ENCODE data around the gene ZNF25.
A peak's percentile ranks its signal among the peaks of the same experiment; 100 is the strongest.
"Not testable (repeated sequence)": the region's sequence is repeated elsewhere in the genome, so short reads cannot be mapped to it uniquely, and the experiment has no call there.

ZNF25 gene

DNA sequence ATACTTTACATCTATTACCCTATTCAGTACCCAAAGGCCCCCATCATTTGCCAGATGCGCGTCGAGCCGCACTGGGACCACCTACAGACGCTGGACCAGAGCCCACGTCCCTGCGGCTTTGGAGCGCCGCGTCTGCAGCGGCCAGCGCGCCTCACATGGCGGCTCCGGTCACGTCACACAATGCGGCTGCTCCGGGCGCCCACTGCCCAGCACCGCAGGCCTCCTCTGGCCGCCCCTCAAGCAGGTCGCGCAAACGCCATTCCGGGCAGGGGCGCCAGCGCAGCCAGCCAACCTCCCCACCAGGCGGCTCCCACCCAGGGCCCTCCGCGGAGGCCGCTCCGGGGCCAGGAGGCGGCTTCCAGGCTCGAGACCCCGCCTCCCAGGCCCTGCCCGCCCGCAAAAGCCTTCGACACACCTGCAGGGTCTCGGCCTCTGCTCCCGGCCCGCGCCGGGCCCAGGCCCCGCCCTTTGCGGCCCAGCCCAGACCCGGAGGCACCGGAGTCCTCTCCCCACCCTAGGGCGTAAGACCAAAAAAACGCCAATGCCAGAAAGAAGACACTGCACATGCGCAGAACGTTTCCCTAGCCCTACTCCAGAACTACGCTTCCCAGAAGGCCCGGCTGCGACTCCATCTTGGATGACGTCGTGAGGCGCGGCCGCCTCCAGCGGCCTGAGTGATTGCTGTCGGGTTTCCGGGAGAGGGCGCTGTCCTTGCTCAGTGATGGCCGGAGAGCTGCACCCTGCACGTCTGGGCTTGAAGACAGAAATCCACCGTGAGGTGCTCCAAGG is at the start of gene ZNF25:
TSS of gene ZNF25 (minus strand) at position 557 of the 789 bp plus-strand sequence. CDS start 4,925 bp downstream, outside the sequence.
- peak; percentile 76 for DNase-seq

DNA sequence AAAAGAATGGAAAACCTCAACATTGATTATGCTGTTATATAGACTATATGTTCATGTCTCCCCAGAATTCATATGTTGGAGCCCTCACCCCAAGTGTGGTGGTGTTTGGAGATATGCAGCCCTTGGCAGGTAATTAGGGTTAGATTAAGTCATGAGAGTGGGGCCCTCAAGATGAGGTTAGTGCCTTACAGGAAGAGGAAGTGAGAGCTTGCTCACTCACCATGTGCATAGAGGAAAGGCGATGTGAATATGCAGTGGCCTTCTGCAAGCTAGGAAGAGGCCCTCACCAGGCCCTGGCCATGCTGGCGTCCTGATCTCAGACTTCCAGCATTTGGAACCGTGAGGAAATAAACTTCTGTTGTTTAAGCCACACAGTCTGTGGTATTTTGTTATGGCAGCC is 48.8 kb upstream of the ZNF25 start:
- DNase-seq, result peak; percentile 11

DNA sequence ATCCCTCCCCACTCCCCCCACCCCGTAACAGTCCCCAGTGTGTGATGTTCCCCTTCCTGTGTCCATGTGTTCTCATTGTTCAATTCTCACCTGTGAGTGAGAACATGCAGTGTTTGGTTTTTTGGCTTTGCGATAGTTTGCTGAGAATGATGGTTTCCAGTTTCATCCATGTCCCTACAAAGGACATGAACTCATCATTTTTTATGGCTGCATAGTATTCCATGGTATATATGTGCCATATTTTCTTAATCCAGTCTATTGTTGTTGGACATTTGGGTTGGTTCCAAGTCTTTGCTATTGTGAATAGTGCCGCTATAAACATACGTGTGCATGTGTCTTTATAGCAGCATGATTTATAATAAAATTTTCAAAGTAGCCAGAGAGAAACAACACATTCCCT is 42.7 kb upstream of the ZNF25 start:
- not testable (repeated sequence) for DNase-seq

DNA sequence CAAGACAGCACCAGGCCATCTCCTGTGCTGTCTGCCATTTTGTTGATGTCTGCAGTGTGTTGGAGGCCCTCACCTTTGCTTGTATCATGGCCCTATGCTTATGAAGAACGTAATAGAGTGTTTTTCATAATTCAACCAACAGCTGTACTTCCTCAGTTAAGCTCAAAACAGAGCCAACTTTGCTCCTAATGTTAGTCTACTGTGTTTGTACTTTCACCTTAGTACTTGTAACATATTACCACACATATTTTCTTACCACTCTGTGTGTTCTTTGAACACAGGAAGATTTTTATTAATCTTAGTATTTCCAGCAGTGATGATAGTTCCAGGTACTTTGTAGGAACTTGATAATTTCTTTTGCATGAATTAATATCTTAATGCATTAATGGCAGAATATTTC is 39.9 kb upstream of the ZNF25 start:
- DNase-seq, result no peak

DNA sequence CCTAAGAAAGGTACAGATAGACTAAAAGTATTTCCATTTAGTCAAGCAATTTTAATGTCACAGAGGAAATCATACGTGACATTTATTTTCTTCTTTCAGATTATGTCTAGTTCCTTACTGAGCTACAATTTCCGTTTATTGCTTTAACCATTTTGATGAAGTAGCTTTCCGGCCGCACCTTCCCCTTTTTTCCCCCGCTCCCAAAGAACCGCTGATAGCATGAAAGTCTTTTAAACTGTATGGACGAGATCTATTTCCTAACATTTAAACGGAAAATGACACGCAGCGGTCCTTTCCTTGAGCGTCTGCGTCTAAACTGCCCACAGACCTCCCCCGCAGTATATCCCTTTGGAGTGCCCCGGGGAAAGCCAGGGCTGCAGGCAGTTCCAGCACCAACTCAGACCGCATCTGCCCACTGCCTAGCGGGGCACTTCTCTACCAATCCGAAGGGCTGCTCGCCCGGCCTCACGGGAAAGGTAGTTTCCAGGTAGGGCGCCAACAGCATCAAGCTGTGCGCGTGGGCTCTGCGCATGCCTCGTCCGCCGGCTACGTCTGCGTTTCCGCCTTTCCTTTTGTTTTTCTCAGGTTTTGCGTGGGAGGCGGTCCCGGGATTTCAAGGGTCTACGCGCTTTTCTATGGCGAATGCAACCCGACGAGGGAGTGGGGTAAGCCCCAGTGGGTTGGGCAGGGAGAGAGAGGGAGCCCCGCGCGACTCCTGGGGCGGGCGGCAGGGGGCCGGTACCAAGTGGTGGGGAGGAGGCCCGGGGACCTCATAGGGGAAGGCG is 33.9 kb upstream of the ZNF25 start, which contains the start of gene ZNF33A:
TSS of gene ZNF33A (plus strand) at position 557 of the 785 bp plus-strand sequence. CDS start 1,667 bp downstream, outside the sequence.
- DNase-seq, result peak; percentile 57

DNA sequence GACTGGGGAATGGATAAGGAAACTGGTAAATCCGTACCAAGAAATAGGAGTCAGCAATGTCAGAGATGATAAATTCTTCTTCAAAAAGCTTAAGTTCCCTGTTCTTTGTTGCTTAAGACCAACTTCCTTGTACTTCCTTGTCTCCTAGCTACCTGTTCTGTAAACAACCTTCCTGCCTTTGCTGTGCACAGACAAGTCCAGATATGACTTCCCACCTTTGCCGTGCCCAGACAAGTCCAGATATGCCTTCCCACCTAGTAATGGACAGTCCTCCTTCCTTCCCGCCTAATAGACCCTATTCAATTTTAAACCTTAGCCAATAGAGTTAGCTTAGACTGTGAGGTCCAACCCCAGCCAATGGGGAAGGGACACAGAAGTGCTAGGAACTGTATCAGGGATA is 31.5 kb upstream of the ZNF25 start:
- no peak for DNase-seq

DNA sequence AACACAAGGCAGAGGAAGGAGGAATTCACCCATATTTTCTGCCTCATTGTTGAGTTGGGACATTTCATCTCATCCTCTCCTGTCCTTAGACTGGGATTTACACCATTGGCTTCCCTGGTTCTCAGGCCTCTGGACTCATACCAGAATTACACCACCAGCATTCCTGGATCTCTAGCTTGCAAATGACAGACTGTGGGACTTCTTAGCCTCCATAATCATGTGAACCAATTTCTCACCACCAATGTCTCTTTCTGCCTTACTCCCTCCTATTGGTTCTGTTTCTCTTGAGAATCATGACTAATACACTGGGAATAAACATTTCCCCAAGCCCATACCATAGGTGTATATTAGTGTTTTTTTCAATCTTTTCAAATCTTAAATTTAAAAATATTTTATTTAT is 31.1 kb upstream of the ZNF25 start:
- no peak for DNase-seq

DNA sequence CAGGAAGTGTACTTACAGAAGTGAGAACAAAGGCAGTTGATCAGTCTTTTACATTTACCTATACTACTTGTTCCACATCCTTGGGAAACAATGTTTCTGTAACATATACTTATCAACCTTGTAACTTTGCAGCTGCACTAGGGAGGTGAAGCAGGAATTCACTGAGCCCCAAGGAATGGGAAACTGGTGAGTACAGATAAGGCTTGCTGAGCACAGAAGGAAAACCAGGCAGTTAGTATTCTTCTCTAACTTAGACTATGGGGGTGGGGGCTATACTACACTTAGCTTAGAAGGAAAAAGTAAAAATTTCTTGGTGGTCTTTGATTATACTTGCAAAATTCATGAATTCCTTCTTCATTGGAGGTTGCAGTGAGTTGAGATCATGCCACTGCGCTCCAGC is 27.1 kb upstream of the ZNF25 start:
- DNase-seq, result no peak

DNA sequence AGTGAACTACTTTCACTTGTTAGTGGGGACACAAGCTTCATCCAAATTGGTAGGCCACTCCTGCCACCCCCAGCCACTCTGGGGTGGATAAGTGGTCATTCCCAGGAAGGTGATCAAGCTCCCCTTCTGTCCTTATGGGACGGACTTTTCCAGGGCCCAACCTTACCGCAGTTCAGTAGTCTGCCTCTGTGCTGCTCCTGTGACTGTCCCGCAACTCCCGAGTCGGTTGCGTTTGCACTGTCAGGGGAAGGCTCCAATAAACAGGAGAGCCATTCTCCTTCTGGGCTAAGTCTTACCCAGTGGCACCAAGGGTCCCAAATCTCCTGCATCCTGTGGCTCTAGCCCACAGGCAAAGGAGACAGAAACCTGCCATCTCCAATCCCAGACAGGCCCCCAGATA is 26.6 kb upstream of the ZNF25 start:
- no peak for DNase-seq

DNA sequence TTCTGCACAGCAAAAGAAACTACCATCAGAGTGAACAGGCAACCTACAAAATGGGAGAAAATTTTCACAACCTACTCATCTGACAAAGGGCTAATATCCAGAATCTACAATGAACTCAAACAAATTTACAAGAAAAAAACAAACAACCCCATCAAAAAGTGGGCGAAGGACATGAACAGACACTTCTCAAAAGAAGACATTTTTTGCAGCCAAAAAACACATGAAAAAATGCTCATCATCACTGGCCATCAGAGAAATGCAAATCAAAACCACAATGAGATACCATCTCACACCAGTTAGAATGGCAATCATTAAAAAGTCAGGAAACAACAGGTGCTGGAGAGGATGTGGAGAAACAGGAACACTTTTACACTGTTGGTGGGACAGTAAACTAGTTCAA is 24.0 kb upstream of the ZNF25 start:
- DNase-seq, result not testable (repeated sequence)

DNA sequence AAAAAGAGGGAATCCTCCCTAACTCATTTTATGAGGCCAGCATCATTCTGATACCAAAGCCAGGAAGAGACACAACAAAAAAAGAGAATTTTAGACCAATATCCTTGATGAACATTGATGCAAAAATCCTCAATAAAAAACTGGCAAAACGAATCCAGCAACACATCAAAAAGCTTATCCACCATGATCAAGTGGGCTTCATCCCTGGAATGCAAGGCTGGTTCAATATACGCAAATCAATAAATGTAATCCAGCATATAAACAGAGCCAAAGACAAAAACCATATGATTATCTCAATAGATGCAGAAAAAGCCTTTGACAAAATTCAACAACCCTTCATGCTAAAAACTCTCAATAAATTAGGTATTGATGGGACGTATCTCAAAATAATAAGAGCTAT is 22.5 kb upstream of the ZNF25 start:
- DNase-seq, result not testable (repeated sequence)

DNA sequence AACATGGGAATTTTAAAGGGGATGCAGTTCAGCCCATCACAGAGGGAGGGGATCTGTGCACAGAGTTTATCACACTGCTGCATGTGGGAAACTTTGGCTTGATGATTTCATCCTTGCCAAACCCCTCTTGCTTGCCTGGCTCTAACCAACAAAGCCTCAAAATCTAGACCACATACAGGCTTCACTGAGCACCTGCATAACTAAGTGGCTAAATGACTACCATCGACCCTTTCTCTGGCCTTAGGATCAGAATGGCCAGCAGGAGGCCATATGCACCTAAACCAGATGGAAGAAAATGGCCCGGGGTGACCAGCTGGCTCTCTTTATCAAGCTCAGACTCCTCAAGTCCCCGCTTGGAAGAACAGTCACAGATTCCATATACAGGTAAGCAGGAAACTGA is 15.6 kb upstream of the ZNF25 start:
- DNase-seq, result no peak

DNA sequence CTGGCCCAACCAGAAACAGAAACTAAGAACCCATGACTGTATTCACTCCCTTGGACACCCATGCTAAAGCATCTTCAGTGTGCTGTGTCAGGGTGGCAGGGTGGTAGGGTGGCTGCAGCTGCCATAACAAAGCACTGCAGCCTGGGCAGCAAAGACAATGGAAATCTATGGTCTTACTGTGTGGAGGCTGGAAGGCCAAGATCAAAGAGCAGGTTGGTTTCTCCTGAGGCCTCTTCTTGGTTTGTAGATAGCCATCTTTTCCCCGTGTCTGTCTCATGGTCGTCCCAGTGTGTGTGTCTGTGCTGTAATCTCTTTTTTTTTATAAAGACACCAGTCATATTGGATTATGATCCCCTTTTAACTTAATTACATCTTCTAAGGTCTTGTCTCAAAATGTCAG is 15.2 kb upstream of the ZNF25 start:
- no peak for DNase-seq

DNA sequence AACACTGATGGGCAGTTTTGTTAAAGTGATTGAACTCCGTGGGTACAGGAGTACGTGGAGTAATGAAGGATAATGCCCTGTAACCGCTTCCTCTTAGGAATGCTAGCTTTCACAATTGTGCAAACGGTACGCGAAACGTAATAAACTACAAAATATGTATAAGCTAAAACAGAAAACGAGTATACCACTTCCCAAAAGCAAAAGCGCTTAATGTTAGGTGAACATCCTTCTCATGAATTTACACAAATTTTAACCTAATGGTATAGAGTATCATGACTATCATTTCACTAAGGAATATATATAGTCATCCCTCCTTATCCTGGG is 395 bp upstream of the ZNF25 start:
- no peak for DNase-seq

DNA sequence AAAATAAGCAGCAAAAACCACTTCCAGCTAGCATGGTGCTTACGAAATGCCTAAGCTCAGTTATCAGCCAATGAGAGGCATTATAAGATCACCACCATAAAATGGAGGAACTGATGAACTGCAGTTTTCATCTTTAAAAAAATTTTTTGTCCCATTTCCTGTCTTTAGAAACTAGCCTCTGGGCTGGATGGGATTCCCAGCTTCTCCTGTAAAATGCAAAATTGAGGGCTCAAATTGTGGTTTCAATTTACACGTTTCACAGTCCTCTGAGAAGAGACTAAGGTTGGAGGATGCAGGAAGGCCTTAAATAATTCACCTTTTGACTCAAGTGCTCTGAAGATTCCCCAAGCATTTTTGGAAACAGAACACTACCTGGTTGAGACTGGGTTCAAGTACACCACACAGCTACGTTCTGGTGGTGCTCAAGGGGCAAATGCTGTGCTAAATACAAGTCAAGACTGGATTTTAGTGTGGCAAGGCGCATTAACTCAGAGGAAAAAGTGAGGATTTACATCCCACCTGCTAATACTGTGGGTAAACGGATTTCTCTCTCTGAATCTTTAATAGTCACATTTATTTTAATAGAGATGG is 951 bp downstream of the ZNF25 start:
- DNase-seq, result no peak

DNA sequence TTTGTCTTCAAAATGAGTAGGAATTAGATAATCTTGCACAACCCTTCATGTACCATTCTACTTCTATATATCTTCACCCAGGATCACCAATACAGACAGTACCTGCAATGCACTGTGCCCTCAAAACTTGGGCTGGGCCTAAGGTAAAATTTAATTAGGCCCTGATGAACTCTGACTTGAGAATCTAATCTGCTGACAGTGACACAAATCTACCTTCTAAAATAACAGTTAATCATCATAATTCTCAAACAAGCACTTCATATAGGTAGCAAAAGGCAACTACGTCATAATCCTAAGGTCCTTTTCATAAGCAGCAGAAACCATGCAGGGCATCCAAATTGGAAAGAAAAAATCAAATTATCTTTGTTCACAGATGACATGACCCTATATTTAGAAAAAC is 4.1 kb downstream of the ZNF25 start:
- DNase-seq, result no peak

DNA sequence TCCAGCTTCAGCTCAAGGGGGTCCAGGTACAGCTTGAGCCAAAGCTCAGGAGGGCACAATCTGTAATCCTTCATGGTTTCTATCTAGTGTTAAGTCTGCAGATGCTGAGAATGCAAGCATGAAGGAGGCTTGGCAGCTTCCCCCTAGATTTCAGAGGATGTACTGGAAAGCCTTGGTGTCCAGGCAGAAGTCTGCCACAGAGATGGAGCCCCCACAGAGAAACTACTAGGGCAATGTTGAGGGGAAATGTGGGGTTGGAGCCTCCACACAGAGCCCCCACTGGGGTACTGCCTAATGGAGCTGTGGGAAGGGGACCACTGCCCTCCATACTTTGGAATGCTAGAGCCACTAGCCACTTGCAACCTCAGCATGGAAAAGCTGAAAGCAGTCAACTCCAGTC is 11.4 kb downstream of the ZNF25 start:
- DNase-seq, result no peak

DNA sequence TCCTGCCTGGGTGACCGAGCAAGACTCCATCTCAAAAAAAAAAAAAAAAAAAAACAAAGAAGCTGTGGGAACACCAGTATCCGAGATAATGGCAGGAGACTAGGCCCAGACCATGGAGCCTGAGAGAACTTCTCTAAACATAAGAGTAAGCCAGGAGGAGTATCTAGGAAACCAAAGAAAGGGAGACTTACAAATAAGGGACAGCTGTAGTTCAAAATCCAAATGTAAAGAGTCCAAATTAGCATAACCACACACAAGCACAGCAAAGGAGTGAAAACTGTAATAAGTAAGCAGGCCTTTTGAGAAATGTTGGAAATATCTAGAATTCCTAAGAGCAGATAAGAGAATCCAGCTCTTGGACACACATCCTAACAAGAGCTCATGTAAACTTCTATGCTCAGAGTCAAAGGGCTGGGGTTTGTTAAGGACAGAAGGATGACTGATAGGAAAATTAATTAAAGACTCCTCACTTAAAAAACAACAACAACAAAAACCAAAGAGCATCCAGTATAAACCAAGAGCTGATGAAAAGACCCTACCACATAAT is 15.8 kb downstream of the ZNF25 start:
- DNase-seq, result no peak

DNA sequence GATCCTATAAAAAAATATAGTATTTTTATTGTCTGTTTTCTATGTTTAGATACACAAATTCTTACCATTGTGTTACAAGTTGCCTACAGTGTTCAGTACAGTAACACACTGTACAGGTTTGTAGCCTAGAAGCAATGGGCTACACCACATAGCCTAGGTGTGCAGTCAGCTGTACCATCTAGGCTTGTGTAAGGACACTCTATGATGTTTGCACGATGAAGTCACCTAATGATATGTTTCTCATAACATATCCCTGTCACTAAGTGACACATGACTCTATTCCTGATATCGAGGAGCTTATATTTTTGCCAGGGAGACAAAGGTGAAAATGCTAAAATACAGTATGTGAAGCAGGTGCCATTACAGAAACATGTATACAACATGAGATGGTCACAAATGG is 18.6 kb downstream of the ZNF25 start:
- DNase-seq, result no peak

DNA sequence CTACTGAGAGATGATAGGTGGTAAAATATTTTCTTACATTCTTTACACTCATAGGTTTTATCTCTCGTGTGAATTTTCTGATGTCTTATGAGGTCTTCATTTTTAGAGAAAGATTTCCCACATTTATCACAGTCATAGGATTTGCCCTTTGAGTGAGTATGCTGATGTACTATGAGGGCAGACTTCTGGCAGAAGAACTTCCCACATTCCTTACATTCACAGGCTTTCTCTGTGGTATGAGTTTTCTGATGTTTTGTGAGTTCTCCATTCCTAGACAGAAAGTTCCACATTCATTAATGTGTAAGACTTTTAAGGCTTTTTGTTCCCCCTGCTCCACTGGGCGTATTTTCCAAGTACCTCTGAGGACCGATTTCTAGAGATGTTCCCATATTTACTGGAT is 23.5 kb downstream of the ZNF25 start:
- DNase-seq, result no peak

DNA sequence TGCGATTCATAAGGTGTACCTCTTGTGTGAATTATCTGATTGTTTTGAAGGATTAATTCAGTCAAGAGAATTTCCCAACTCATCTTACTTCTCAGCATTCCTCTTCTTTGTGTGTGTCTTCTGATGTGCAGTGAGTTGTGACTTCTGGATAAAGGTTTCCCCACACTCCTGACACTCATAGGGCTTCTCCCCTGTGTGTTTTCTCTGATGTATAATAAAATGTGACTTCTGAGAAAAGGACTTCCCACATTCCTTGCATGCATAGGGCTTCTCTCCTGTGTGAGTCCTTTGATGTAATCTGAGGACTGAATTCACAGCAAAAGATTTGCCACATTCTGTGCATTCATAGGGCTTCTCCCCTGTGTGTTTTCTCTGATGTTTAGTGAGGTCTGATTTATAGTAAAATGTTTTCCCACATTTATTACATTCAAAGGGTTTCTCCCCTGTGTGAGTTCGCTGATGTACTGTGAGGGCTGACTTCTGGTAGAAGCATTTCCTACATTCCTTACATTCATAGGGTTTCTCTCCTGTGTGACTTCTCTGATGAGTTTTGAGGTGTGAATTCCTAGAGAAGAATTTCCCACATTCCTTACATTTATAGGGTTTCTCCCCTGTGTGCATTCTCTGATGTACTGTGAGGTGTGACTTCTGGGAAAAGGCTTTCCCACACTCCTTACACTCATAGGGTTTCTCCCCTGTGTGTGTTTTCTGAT is 24.2 kb downstream of the ZNF25 start:
- no peak for DNase-seq

DNA sequence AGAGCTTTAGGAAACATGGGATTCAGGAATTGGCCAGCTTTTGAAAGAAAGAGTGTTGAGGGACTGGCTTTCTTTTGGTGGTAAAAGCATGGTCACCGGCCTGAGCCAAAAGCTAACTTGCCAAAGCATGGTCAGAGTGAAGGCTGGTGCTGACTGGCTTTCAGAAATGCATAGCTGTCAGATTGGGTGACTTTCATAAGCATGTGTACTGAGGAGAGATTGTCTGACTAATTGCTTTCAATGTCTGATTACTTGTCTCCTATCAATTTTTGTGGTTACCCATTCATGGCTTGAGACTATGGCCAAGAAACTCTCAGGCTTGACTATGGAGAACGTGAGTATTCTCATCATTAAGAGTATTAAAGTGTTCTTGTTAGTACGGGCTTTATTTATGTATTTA is 28.2 kb downstream of the ZNF25 start:
- DNase-seq, result no peak

DNA sequence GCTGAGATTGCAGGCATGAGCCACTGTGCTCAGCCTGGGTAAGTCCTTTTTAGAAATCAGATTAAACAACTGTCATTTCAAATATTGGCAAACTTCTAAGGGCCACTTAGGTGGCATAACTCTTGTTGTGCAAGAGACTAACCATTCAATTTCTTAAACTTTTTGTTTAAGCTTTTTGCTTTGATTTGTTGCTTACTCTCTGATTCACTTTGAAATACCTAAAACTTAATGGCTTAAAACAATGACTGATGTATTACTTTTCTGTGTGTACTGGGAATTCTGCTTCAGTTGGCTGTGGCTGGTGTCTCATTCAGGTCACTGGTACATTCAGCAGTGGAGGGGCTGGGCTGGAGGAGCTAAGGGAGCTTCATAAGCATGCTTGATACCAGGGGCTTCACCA is 28.9 kb downstream of the ZNF25 start:
- no peak for DNase-seq

All from SIG-M5 (cell line).